ENCODE measurements around the gene ZNF45. TPM values are rescaled to one million over a fixed set of nuclear protein-coding genes. Genes with fewer than 3 reads are reported as not detected.
A peak's percentile ranks its signal among the peaks of the same experiment; 100 is the strongest.

The ZNF45 gene
- total and polyA plus RNA-seq, 2 of the 4 experiments (the other 2 are of a cell fraction) = 7.6 to 18.1 TPM

- WGBS, 2 experiments (ENCODE audit: extremely low coverage in 2 of 2, insufficient read length in 1 of 2) = 100% methylated on average over 2 of the region's 3 CpGs; no CpG with 5 or more reads in 1 of the 2 experiments
- Histone ChIP-seq H3K9me1 (ENCODE audit: insufficient read depth, low read length) (no peaks in the 10 kb centered on the region), H3K56ac (ENCODE audit: extremely low read depth, insufficient read depth, low read length) (no peak overlapping the region), H3K9me3 (ENCODE audit: control insufficient read depth, insufficient read depth, low read length) (peaks cover 73% of the 10 kb centered on the region), H3K23ac (ENCODE audit: low read depth, low read length) (no peak overlapping the region), H3K36me3 (ENCODE audit: control insufficient read depth, insufficient read depth, low read length) (peaks cover 52% of the 10 kb centered on the region), H4K5ac (ENCODE audit: low read depth, low read length) (no peak overlapping the region), H4K8ac (ENCODE audit: low read depth in 2 of 2, low read length in 2 of 2) (no peak overlapping the region), H2BK120ac (ENCODE audit: low read depth, low read length) (no peak overlapping the region), H2BK20ac (ENCODE audit: low read depth, low read length) (no peak overlapping the region), H2BK15ac (ENCODE audit: low read depth, low read length) (no peak overlapping the region), H3K4me1 (ENCODE audit: control insufficient read depth, insufficient read depth, low read length) (no peaks in the 10 kb centered on the region), H2BK5ac (ENCODE audit: low read depth, low read length, poor library complexity, severe bottlenecking) (no peak overlapping the region), H3K4me2 (ENCODE audit: low read depth, low read length) (no peak overlapping the region), H3K9ac (ENCODE audit: low read depth, low read length) (no peak overlapping the region), H3K27ac (ENCODE audit: insufficient read depth, low read length) (no peak overlapping the region), H3K14ac (replicated peaks; ENCODE audit: low read depth, low read length) (no peak overlapping the region), H3K79me1 (ENCODE audit: low read depth in 1 of 2, low read length in 2 of 2) (peaks cover 3 to 5% of the 10 kb centered on the region in 2 experiments; a peak in 2 of 4 replicates), H2AK5ac (ENCODE audit: low read depth, low read length) (no peak overlapping the region), H3K18ac (ENCODE audit: low read depth, low read length) (no peak overlapping the region), H2AK9ac (replicated peaks; ENCODE audit: low read depth, low read length, poor library complexity) (no peak overlapping the region), H3K27me3 (ENCODE audit: control insufficient read depth, insufficient read depth, low read length) (no peaks in the 10 kb centered on the region), H3K4me3 (ENCODE audit: insufficient read depth, low read depth, low read length) (no peak overlapping the region), H3K4ac (ENCODE audit: low read depth, low read length) (no peak overlapping the region), H4K91ac (ENCODE audit: insufficient read depth, low read depth, low read length) (no peak overlapping the region), H2AFZ (replicated peaks; ENCODE audit: low read length, poor library complexity) (no peak overlapping the region), H4K20me1 (ENCODE audit: insufficient read depth, low read length) (no peaks in the 10 kb centered on the region)
- dilution Hi-C loops (cut with HindIII; ENCODE audit: low sequenced_read_pairs, unreplicated experiment) = no loop called here
- ChIA-PET CTCF (no interaction called here), POLR2A (ENCODE audit: unreplicated experiment) (no interaction called here)
- TSS peak; percentile 5 for BruUV-seq (replicated peaks)
- ATAC-seq (ENCODE audit: low read depth) = no peak
- intact Hi-C loops (cut with micrococcal nuclease) = no loop called here
- no peak for DNase-seq
- in situ Hi-C loops (cut with MboI; ENCODE audit: low sequenced_read_pairs) = no loop called here
- TF ChIP-seq ELK1 (IDR thresholded peaks at IDR 0.05; ENCODE audit: borderline replicate concordance, low read depth, low read length) = no peak
- TF ChIP-seq RCOR1 (IDR thresholded peaks at IDR 0.05; ENCODE audit: insufficient replicate concordance, low read length) = no peak
- no peak for TF ChIP-seq RFX5 (IDR thresholded peaks at IDR 0.05; ENCODE audit: low read depth, low read length)
- TF ChIP-seq CHD1 (IDR thresholded peaks at IDR 0.05; ENCODE audit: low read depth, low read length) = no peak
- no peak for TF ChIP-seq MAFK (IDR thresholded peaks at IDR 0.05; ENCODE audit: low read depth, low read length)
- no peak for TF ChIP-seq MAZ (IDR thresholded peaks at IDR 0.05; ENCODE audit: borderline replicate concordance, low read depth, low read length)
- no peak for TF ChIP-seq FOS (IDR thresholded peaks at IDR 0.05; ENCODE audit: low read depth, low read length)
- TF ChIP-seq USF2 (IDR thresholded peaks at IDR 0.05; ENCODE audit: low read depth, low read length) = no peak
- no peak for TF ChIP-seq MXI1 (IDR thresholded peaks at IDR 0.05; ENCODE audit: borderline replicate concordance, low read depth, low read length)
Observed at GRCh38 chr19:43966079-43966694, 31.1 kb upstream of the ZNF45 start.
